PC-3 (cell line): ENCODE measurements around the gene KLHL11. TPM values are rescaled to one million over a fixed set of nuclear protein-coding genes. Genes with fewer than 3 reads are reported as not detected.
"Not testable (repeated sequence)": the region's sequence is repeated elsewhere in the genome, so short reads cannot be mapped to it uniquely, and the experiment has no call there.

Experiments used
- ATAC-seq: fragments of 200-7000 bp; cut with Tn5 transposase; 2 replicates; pipeline ENCODE4 v1.9.1; 2020; ENCODE audit warnings: mild to moderate bottlenecking, moderate library complexity
- BruUV-seq: library from RNA; stranded (reverse); fragments of 400-500 nt; replicated peaks from 2 replicates; lab custom pipeline; 2021; lab: Mats Ljungman, UMichigan
- CTCF ChIA-PET: fragments of 300-600 bp; sonication (Branson Sonifier 250); formaldehyde crosslinking; loops from one replicate; lab custom pipeline; 2022; ENCODE audit warnings: antibody characterized with exemption; lab: Charles Lee
- POLR2A ChIA-PET: fragments of 300-600 bp; sonication (Branson Sonifier 250); formaldehyde crosslinking; loops from one replicate; lab custom pipeline; 2022; ENCODE audit warnings: antibody characterized with exemption; ENCODE audit not compliant: unreplicated experiment; lab: Charles Lee
- DNase-seq: peaks from one replicate; pipeline ENCODE4 v3.0.0-alpha.2; 2015
- H2AFZ ChIP-seq: fragments of 300-600 bp; sonication (generic); 2 replicates; pipeline ENCODE4 v1.6.0; 2016; ENCODE audit warnings: antibody characterized with exemption, low read length
- H3F3A ChIP-seq: fragments of 300-600 bp; sonication (generic); one replicate; pipeline ENCODE4 v1.6.0; 2017; ENCODE audit warnings: antibody characterized with exemption, low read length, control low read depth, mild to moderate bottlenecking; ENCODE audit not compliant: unreplicated experiment
- H3K27ac ChIP-seq: fragments of 300-600 bp; sonication (generic); 2 replicates; pipeline ENCODE4 v1.5.1; 2016; ENCODE audit warnings: mild to moderate bottlenecking, low read length
- H3K27me3 ChIP-seq: fragments of 300-600 bp; sonication (generic); 2 replicates; pipeline ENCODE4 v1.6.1; 2016; ENCODE audit warnings: low read length, mixed read lengths
- H3K36me3 ChIP-seq: fragments of 300-600 bp; sonication (generic); 2 replicates; pipeline ENCODE4 v1.6.1; 2016; ENCODE audit warnings: low read depth, mixed run types, low read length, mixed read lengths
- H3K4me1 ChIP-seq: fragments of 300-600 bp; sonication (generic); 2 replicates; pipeline ENCODE4 v1.5.1; 2016; ENCODE audit warnings: low read length; ENCODE audit not compliant: insufficient read depth
- H3K4me2 ChIP-seq: fragments of 300-600 bp; sonication (generic); 2 replicates; pipeline ENCODE4 v1.6.0; 2016; ENCODE audit warnings: low read length
- H3K4me3 ChIP-seq: fragments of 300-600 bp; sonication (generic); 2 replicates; pipeline ENCODE4 v1.5.1; 2016; ENCODE audit warnings: mild to moderate bottlenecking, low read length, mixed read lengths
- H3K79me2 ChIP-seq: fragments of 300-600 bp; sonication (generic); 2 replicates; pipeline ENCODE4 v1.6.1; 2017; ENCODE audit warnings: low read length, mixed read lengths
- H3K9ac ChIP-seq: fragments of 300-600 bp; sonication (generic); 2 replicates; pipeline ENCODE4 v1.6.0; 2016; ENCODE audit warnings: mild to moderate bottlenecking, low read length
- H3K9me2 ChIP-seq: fragments of 300-600 bp; sonication (generic); replicated peaks from 2 replicates; pipeline ENCODE4 v1.6.1; 2016; ENCODE audit warnings: mixed run types, low read length, mixed read lengths
- H3K9me3 ChIP-seq: fragments of 300-600 bp; sonication (generic); 2 replicates; pipeline ENCODE4 v1.6.1; 2016; ENCODE audit warnings: low read length, mixed read lengths
- H4K20me1 ChIP-seq: fragments of 300-600 bp; sonication (generic); 2 replicates; pipeline ENCODE4 v1.6.1; 2016; ENCODE audit warnings: low read length, mixed read lengths
- CTCF ChIP-seq: fragments of 300-600 bp; sonication (generic); conservative IDR thresholded peaks from 2 replicates; pipeline ENCODE4 v1.5.1; 2017; ENCODE audit warnings: antibody characterized with exemption, low read depth, mild to moderate bottlenecking, low read length
- EZH2 ChIP-seq: fragments of 300-600 bp; sonication (generic); IDR thresholded peaks from one replicate; pipeline ENCODE4 v1.6.1; 2017; ENCODE audit warnings: antibody characterized with exemption, mild to moderate bottlenecking, low read length; ENCODE audit not compliant: unreplicated experiment
- EZH2phosphoT487 ChIP-seq: fragments of 300-600 bp; sonication (generic); IDR thresholded peaks from 2 replicates; pipeline ENCODE4 v1.6.1; 2018; ENCODE audit warnings: mild to moderate bottlenecking, antibody characterized with exemption, low read length, borderline replicate concordance
- intact Hi-C: fragments of 100-400 bp; cut with micrococcal nuclease; formaldehyde crosslinking; loops from 2 replicates; pipeline ENCODE4 v1.9.0; 2023
- total RNA-seq: library from RNA; depleted of rRNA; stranded (reverse); fragments of >200 nt; gene quantifications from 2 replicates; pipeline ENCODE4 v1.2.3, GENCODE V29; 2014

The KLHL11 gene
- total RNA-seq, 1 experiment from 2014 or later, result 19.9 TPM

DNA sequence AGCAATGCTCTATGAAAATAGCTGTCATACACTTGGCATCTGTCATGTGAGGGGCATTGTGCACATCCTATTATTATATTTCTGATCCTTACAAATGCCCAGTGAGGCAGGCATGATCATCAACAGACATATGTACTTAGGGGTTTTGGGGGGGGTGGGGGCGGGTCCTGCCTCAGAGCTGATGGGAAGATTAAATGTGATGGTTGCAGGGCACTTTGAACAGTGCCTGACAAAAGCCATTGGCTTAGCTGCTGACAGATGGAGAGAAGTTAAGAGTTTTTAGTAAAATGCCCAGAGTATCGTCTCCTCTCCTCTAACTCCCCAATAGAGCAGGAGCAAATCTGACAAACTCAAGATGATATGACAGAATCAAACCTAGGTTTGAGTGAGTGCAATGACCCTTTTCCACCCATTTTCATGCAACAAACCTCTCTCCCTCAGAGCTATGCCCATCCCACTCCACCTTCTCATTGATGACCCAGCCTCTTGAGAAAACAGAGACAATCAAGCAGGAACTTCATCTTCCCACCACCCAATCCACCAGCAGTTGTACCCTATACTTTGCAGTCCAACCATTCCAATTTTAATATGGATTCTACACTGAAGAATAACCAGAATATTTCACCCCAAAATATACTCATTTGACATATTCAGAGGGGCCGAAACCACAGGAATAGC lies 4.8 kb downstream of the KLHL11 start:
- Histone ChIP-seq H3K79me2 (peaks cover 78% of the 10 kb centered on the region), H3K9me2 (no peaks in the 10 kb centered on the region), H2AFZ (no peak overlapping the region), H3K4me2 (no peak overlapping the region), H4K20me1 (peaks cover 17% of the 10 kb centered on the region; the same call in 1 of the 2 replicates), H3K36me3 (no peaks in the 10 kb centered on the region), H3K4me1 (0 out of 2 replicates have a peak, but pooled peaks cover 6% of the 10 kb centered on the region), H3F3A (no peaks in the 10 kb centered on the region), H3K27ac (no peak overlapping the region), H3K27me3 (no peaks in the 10 kb centered on the region), H3K9ac (no peak overlapping the region), H3K9me3 (no peaks in the 10 kb centered on the region), H3K4me3 (no peak overlapping the region)
- CTCF ChIA-PET, result no interaction called here
- TF ChIP-seq EZH2, result no peak
- TF ChIP-seq CTCF, result no peak
- no peak for TF ChIP-seq EZH2phosphoT487
- intact Hi-C loops, result no loop called here
- BruUV-seq, result no TSS peak
- POLR2A ChIA-PET, result no interaction called here
- DNase-seq, result no peak
- no peak for ATAC-seq

DNA sequence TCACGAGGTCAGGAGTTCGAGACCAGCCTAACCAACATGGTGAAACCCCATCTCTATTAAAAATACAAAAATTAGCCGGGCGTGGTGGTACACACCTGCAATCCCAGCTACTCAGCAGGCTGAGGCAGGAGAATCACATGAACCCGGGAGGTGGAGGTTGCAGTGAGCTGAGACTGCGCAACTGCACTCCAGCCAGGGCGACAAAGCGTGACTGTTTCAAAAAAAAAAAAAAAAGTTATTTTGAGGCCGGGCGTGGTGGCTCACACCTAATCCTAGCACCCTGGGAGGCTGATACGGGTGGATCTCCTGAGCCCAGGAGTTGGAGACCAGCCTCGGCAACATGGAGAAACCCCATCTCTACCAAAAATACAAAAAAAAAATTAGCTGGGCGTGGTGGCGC lies 13.8 kb downstream of the KLHL11 start:
- intact Hi-C loops, ATAC-seq, H3K4me1 ChIP-seq, H4K20me1 ChIP-seq, H3K27ac ChIP-seq, H3F3A ChIP-seq, POLR2A ChIA-PET, H3K27me3 ChIP-seq, H3K9me3 ChIP-seq, BruUV-seq, H3K4me2 ChIP-seq, DNase-seq, H2AFZ ChIP-seq, H3K4me3 ChIP-seq, H3K9ac ChIP-seq, H3K9me2 ChIP-seq, CTCF ChIA-PET: not testable (repeated sequence)
- H3K79me2 ChIP-seq, result peaks cover 71% of the 10 kb centered on the region
- peaks cover 11% of the 10 kb centered on the region for H3K36me3 ChIP-seq

- Histone ChIP-seq H3K36me3 (peaks cover 7% of the 10 kb centered on the region), H3K27me3 (no peaks in the 10 kb centered on the region), H3K9ac (no peak overlapping the region), H3K9me3 (no peaks in the 10 kb centered on the region), H3F3A (no peaks in the 10 kb centered on the region), H3K27ac (no peak overlapping the region), H3K79me2 (peaks cover 60% of the 10 kb centered on the region), H3K4me1 (no peaks in the 10 kb centered on the region), H2AFZ (no peak overlapping the region), H4K20me1 (0 out of 2 replicates have a peak, but pooled peaks cover 3% of the 10 kb centered on the region), H3K4me3 (no peak overlapping the region), H3K9me2 (no peaks in the 10 kb centered on the region), H3K4me2 (no peak overlapping the region)
- CTCF ChIA-PET, result no interaction called here
- DNase-seq, result no peak
- intact Hi-C loops, result no loop called here
- no TSS peak for BruUV-seq
- no peak for ATAC-seq
- TF ChIP-seq EZH2phosphoT487 (no peak), EZH2 (no peak)
- POLR2A ChIA-PET, result no interaction called here
Measured at GRCh38 chr17:41849251-41849990, 15.8 kb downstream of the KLHL11 start.
